Adrenal gland (tissue), 5 donors: ENCODE data around the gene HBM.

ENCODE experiments used
- CTCF ChIP-seq, 6 experiments: fragments of 450-650 bp in 4 of 6; fragments of 200-600 bp in 2 of 6; sonication (generic) in 1 of 6; IDR thresholded peaks; 1 replicate in 5 of 6; 2 replicates in 1 of 6; pipeline versions ENCODE4 v1.5.1 to v1.8.0; 2016 to 2021; ENCODE audit warnings: antibody characterized with exemption in 6 of 6, mild to moderate bottlenecking in 2 of 6, moderate library complexity in 1 of 6
- POLR2A ChIP-seq, 2 donors: fragments of 450-650 bp; IDR thresholded peaks; one replicate each; pipeline ENCODE4 v1.6.1; 2017; ENCODE audit warnings: antibody characterized with exemption in 2 of 2, mild to moderate bottlenecking in 2 of 2, moderate library complexity in 1 of 2
- donor health status: DM: no; HTN: no; CAD: no.

GRCh38 chr16:119295-119694 lies 46.5 kb upstream of the HBM start:
- TF ChIP-seq CTCF (IDR thresholded peaks at IDR 0.05) (no peak), POLR2A (IDR thresholded peaks at IDR 0.05) (no peak)
